ENCODE measurements around the gene RPS6KA4. TPM values are rescaled to one million over a fixed set of nuclear protein-coding genes. Genes with fewer than 3 reads are reported as not detected.

Gene RPS6KA4
- total RNA-seq, 1 experiment from 2014 or later: 24.5 TPM

DNA sequence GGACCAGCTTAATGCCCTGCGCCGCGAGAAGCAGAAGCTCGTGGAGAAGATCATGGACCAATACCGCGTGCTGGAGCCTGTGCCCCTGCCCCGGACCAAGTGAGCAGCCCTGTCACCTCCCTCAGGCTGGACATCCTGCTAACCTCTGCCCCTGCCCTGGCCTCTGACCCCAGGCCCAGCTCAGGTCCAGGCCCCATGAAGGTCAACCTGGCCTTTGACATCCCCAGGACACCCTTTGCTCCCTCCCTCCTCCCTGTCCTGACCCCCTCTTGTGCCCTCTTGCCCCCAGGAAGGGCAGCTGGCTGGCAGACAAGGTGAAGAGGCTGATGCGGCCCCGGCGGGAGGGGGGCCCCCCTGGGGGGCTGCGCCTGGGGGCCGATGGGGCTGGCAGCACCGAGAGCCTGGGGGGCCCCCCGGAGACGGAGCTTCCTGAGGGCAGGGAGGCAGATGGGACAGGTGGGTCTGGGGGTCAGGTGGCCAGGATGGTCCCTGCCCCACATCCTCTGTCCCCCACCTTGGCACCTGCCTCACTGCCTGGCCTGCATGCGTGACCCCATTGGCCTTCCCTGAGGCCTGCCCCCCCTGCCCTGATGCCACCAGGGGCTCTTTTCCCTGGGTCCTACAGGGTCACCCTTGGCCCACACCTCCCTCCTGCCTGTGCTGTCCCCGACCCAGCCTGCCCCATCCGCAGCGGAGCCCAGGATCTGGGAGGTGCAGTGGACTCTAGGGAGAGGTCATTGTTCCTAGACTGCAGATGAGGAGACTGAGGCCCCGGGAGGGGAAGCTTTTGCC lies 5.1 kb upstream of the RPS6KA4 start:
- H3K4me1 ChIP-seq (ENCODE audit: insufficient read depth, low read length, poor library complexity, severe bottlenecking): peaks cover 20% of the 10 kb centered on the region
- POLR2A ChIA-PET (ENCODE audit: low non-redundant PET): no interaction called here

DNA sequence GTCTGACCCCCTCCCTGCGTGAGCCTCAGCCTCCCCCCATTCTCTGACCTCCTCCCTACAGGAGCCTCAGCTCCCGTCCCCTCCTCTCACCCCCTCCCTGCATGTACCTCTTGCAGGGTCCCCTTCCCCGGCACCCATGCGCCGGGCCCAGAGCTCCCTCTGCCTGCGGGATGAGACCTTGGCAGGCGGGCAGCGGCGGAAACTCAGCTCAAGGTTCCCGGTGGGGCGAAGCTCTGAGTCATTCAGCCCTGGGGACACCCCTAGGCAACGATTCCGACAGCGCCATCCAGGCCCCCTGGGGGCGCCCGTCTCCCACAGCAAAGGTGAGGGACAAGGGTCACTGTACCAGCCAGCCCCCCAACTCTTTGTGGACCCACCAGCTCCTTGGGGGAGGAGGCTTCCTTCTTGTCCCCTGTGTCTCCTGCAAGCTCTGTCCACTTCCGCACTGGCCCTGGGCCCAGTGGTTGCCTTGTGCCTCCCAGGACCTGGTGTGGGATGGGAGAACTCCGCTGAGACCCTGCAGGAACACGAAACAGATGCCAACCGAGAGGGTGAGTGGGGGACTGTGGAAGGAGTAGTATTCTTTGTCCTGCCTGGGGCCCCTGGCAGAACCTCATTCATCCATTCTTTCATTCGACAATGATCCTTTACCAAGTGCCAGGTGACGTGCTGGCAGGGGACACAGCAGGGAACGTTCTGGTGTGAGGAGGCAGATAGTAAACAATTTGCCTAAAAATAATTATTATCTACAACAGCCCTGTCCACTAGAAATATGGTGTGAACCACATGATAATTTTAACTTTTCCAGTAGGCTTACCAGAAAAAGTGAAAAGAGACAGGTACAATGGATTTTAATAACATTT lies 3.7 kb upstream of the RPS6KA4 start:
- no peaks in the 10 kb centered on the region for H3K9me3 ChIP-seq (ENCODE audit: low read depth, low read length, poor library complexity, severe bottlenecking)
- H3K36me3 ChIP-seq (ENCODE audit: insufficient read depth, low read length, poor library complexity, severe bottlenecking): peaks cover under 1% of the 10 kb centered on the region
- no peaks in the 10 kb centered on the region for H3K27me3 ChIP-seq (replicated peaks; ENCODE audit: insufficient read depth, low read depth, low read length, poor library complexity)
- POLR2A ChIA-PET (ENCODE audit: low non-redundant PET): interaction anchor here (0.5 to 0.6 kb wide), 2 partner anchors 50 to 1347 kb away, joined by 7 to 14 read pairs; no protein-coding TSS in a partner anchor
- CTCF ChIA-PET: interaction anchor here (0.5 to 2.7 kb wide), 27 partner anchors 10 to 397 kb away, joined by 3 to 29 read pairs (median 4); partner anchors contain the start of genes FERMT3, FKBP2, PRDX5 and TRMT112
- no peak overlapping the region for H3K27ac ChIP-seq (ENCODE audit: low read depth, low read length, poor library complexity, severe bottlenecking)
- H3K4me3 ChIP-seq (ENCODE audit: low read depth, low read length, poor library complexity, severe bottlenecking): no peak overlapping the region
- no TSS peak for BruUV-seq (replicated peaks)
- TF ChIP-seq EZH2 (IDR thresholded peaks at IDR 0.05; ENCODE audit: borderline replicate concordance, low read depth, low read length, poor library complexity, severe bottlenecking) (no peak), CTCF (conservative IDR thresholded peaks at IDR 0.05; ENCODE audit: low read depth, low read length) (peak; percentile 99)
- H3K4me1 ChIP-seq (ENCODE audit: insufficient read depth, low read length, poor library complexity, severe bottlenecking): peaks cover 29% of the 10 kb centered on the region
- DNase-seq (ENCODE audit: low spot score): peak; percentile 93
- intact Hi-C loops (cut with micrococcal nuclease; ENCODE audit: unreplicated experiment): loop anchor here (2.0 kb wide), 1 partner anchor 151 kb away; no protein-coding TSS in a partner anchor

More for the DNA sequence above, 5.1 kb upstream of the RPS6KA4 start:
- intact Hi-C loops (cut with micrococcal nuclease; ENCODE audit: unreplicated experiment): loop anchor here (2.0 kb wide), 1 partner anchor 149 kb away; no protein-coding TSS in a partner anchor
- no peak for TF ChIP-seq EZH2 (IDR thresholded peaks at IDR 0.05; ENCODE audit: borderline replicate concordance, low read depth, low read length, poor library complexity, severe bottlenecking)
- TF ChIP-seq CTCF (conservative IDR thresholded peaks at IDR 0.05; ENCODE audit: low read depth, low read length): no peak
- H3K9me3 ChIP-seq (ENCODE audit: low read depth, low read length, poor library complexity, severe bottlenecking): no peaks in the 10 kb centered on the region
- CTCF ChIA-PET: interaction anchor here (0.7 to 2.7 kb wide), 9 partner anchors 9 to 265 kb away, joined by 3 to 29 read pairs (median 11); partner anchors contain the start of genes PRDX5 and TRMT112
- no peaks in the 10 kb centered on the region for H3K27me3 ChIP-seq (replicated peaks; ENCODE audit: insufficient read depth, low read depth, low read length, poor library complexity)
- no peak overlapping the region for H3K27ac ChIP-seq (ENCODE audit: low read depth, low read length, poor library complexity, severe bottlenecking)
- no TSS peak for BruUV-seq (replicated peaks)
- H3K4me3 ChIP-seq (ENCODE audit: low read depth, low read length, poor library complexity, severe bottlenecking): no peak overlapping the region
- no peaks in the 10 kb centered on the region for H3K36me3 ChIP-seq (ENCODE audit: insufficient read depth, low read length, poor library complexity, severe bottlenecking)
- DNase-seq (ENCODE audit: low spot score): no peak

All from A673 (cell line).